HepG2 (cell line): ENCODE data around the gene ZNF445. TPM values are rescaled to one million over a fixed set of nuclear protein-coding genes. Genes with fewer than 3 reads are reported as not detected.

Source experiments
- PHF8 ChIP-seq: sonication (generic); formaldehyde crosslinking; IDR thresholded peaks from 2 replicates; pipeline ENCODE4 v1.5.0; 2020; ENCODE audit warnings: missing genetic modification reagents
- U2AF2 ChIP-seq: fragments of 200-400 bp; formaldehyde crosslinking; IDR thresholded peaks from 2 replicates; pipeline ENCODE4 v1.6.1; 2017; ENCODE audit warnings: low read depth, mild to moderate bottlenecking, low read length
- ZNF101 ChIP-seq: sonication (generic); formaldehyde crosslinking; IDR thresholded peaks from 2 replicates; pipeline ENCODE4 v1.4.0; 2020; ENCODE audit warnings: mild to moderate bottlenecking, low read depth, missing genetic modification reagents, borderline replicate concordance
- ZNF160 ChIP-seq: sonication (generic); formaldehyde crosslinking; IDR thresholded peaks from 2 replicates; pipeline ENCODE4 v1.8.0; 2022; ENCODE audit warnings: mild to moderate bottlenecking, inconsistent platforms, missing genetic modification reagents
- ZNF180 ChIP-seq: sonication (generic); formaldehyde crosslinking; IDR thresholded peaks from 2 replicates; pipeline ENCODE4 v1.4.0; 2020; ENCODE audit warnings: low read depth, missing genetic modification reagents, borderline replicate concordance
- ZNF205 ChIP-seq: IDR thresholded peaks from 2 replicates; pipeline ENCODE4 v1.6.1; 2018; ENCODE audit warnings: missing biosample characterization, missing genetic modification reagents
- ZNF569 ChIP-seq: sonication (generic); formaldehyde crosslinking; IDR thresholded peaks from 2 replicates; pipeline ENCODE4 v1.5.0; 2020; ENCODE audit warnings: mild to moderate bottlenecking, missing genetic modification reagents, moderate library complexity, borderline replicate concordance
- ZNF605 ChIP-seq: sonication (generic); formaldehyde crosslinking; IDR thresholded peaks from 2 replicates; pipeline ENCODE4 v1.8.0; 2022; ENCODE audit warnings: mild to moderate bottlenecking, missing genetic modification reagents
- ZNF614 ChIP-seq: IDR thresholded peaks from 2 replicates; pipeline ENCODE4 v1.6.1; 2018; ENCODE audit warnings: missing biosample characterization, missing genetic modification reagents, inconsistent platforms, borderline replicate concordance
- ZSCAN9 ChIP-seq: IDR thresholded peaks from 2 replicates; pipeline ENCODE4 v1.6.1; 2016; ENCODE audit warnings: borderline replicate concordance
- polyA plus RNA-seq, 8 experiments: library from polyadenylated mRNA; depleted of rRNA in 3 of 8; stranded (reverse) in 7 of 8; unstranded in 1 of 8; fragments of >200 nt; fragmentation: Illumina TruSeq in 4 of 8; extraction: Trizol in 4 of 8; gene quantifications; 2 replicates each; pipeline versions ENCODE4 v1.2.1 to v1.2.3, GENCODE V29; 2011 to 2016; ENCODE audit warnings: low read depth in 4 of 8, missing spikeins in 1 of 8, mixed read lengths in 1 of 8; ENCODE audit not compliant: insufficient read depth in 1 of 8
- total RNA-seq, 5 experiments: library from RNA; depleted of rRNA; stranded (reverse); fragments of >200 nt; fragmentation: Illumina TruSeq; extraction: Trizol; gene quantifications; 2 replicates each; pipeline ENCODE4 v1.2.3, GENCODE V29; 2016; ENCODE audit warnings: low read depth in 1 of 5
- TF ChIP-seq, protein P1 (sequence below): sonication (generic); formaldehyde crosslinking; IDR thresholded peaks from 2 replicates; pipeline ENCODE4 v1.4.0; 2020; ENCODE audit warnings: low read depth, missing genetic modification reagents
- TF ChIP-seq, protein P2 (sequence below): sonication (generic); formaldehyde crosslinking; IDR thresholded peaks from 2 replicates; pipeline ENCODE4 v1.8.1; 2023; ENCODE audit warnings: mild to moderate bottlenecking, inconsistent platforms, moderate library complexity, missing genetic modification reagents, borderline replicate concordance
- TF ChIP-seq, protein P3 (sequence below): sonication (generic); formaldehyde crosslinking; IDR thresholded peaks from 2 replicates; pipeline ENCODE4 v1.4.0; 2020; ENCODE audit warnings: missing genetic modification reagents, borderline replicate concordance
- TF ChIP-seq, protein P4 (sequence below): sonication (generic); formaldehyde crosslinking; IDR thresholded peaks from 2 replicates; pipeline ENCODE4 v1.5.0; 2020; ENCODE audit warnings: missing genetic modification reagents
- TF ChIP-seq, protein P5 (sequence below): sonication (generic); formaldehyde crosslinking; IDR thresholded peaks from 2 replicates; pipeline ENCODE4 v1.5.1; 2020; ENCODE audit warnings: missing genetic modification reagents, mild to moderate bottlenecking, borderline replicate concordance

ZNF445 gene
- total and polyA plus RNA-seq, 2 of the 13 experiments (the other 11 are each of a cell fraction or from before 2014, with no cell fraction given): 4.4 to 10.3 TPM

DNA sequence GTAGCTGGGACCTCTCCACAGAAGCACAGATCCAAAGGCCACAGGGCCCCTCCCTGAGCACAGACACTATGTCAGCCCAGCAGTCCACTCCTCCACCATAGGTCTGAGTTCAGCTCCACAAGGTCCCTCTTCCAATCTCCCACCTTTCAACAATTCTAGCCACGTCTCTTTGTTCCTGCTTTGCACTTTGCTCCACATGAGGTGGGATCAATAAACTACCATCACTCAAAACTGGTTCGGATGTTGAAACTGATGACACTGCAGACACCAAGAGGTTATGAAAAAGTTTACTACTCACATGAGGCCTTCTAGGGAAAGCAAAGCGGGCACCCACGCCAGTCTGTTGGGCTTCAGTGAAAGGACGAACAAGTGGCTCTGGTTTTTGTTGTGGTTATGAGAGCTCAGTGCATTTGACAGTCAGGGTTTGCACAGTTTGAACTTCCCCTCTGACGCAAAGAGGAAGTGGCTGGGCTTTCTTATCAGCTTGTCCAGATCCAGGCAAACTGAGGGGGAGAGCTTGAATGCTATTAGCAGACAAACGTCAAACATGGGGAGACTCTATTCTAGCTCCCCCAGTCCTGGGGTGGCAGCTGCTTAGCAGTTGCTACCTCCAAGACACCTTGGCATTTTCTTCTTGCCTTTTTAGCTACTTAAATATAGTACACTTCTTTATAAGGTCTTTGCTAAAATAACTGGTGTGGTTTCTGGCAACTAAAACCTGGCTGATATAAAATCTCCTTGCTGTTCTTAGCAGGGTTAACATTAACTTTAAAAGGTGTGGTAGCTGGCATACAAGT lies 37.8 kb downstream of the ZNF445 start (continued):
- TF ChIP-seq, protein P1, sequence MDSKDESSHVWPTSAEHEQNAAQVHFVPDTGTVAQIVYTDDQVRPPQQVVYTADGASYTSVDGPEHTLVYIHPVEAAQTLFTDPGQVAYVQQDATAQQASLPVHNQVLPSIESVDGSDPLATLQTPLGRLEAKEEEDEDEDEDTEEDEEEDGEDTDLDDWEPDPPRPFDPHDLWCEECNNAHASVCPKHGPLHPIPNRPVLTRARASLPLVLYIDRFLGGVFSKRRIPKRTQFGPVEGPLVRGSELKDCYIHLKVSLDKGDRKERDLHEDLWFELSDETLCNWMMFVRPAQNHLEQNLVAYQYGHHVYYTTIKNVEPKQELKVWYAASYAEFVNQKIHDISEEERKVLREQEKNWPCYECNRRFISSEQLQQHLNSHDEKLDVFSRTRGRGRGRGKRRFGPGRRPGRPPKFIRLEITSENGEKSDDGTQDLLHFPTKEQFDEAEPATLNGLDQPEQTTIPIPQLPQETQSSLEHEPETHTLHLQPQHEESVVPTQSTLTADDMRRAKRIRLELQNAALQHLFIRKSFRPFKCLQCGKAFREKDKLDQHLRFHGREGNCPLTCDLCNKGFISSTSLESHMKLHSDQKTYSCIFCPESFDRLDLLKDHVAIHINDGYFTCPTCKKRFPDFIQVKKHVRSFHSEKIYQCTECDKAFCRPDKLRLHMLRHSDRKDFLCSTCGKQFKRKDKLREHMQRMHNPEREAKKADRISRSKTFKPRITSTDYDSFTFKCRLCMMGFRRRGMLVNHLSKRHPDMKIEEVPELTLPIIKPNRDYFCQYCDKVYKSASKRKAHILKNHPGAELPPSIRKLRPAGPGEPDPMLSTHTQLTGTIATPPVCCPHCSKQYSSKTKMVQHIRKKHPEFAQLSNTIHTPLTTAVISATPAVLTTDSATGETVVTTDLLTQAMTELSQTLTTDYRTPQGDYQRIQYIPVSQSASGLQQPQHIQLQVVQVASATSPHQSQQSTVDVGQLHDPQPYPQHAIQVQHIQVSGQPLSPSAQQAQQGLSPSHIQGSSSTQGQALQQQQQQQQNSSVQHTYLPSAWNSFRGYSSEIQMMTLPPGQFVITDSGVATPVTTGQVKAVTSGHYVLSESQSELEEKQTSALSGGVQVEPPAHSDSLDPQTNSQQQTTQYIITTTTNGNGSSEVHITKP (CRISPR knock-in tag): 0 out of 2 replicates have a peak, but pooled peaks have one; percentile 28
- TF ChIP-seq ZNF569 (CRISPR knock-in tag) (no peak), ZNF614 (CRISPR knock-in tag) (peak; percentile 78; the same call in 1 of the 2 replicates), U2AF2 (no peak), ZNF180 (CRISPR knock-in tag) (no peak), ZNF205 (CRISPR knock-in tag) (peak; percentile 70; the same call in 1 of the 2 replicates), ZNF160 (CRISPR knock-in tag) (peak; percentile 89), ZNF605 (peak; percentile 89), ZNF101 (no peak), ZSCAN9 (no peak; the same call in 1 of the 2 replicates), PHF8 (CRISPR knock-in tag) (0 out of 2 replicates have a peak, but pooled peaks have one; percentile 25)
- TF ChIP-seq, protein P2, sequence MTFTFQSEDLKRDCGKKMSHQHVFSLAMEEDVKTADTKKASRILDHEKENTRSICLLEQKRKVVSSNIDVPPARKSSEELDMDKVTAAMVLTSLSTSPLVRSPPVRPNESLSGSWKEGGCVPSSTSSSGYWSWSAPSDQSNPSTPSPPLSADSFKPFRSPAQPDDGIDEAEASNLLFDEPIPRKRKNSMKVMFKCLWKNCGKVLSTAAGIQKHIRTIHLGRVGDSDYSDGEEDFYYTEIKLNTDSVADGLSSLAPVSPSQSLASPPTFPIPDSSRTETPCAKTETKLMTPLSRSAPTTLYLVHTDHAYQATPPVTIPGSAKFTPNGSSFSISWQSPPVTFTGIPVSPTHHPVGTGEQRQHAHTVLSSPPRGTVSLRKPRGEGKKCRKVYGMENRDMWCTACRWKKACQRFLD (CRISPR knock-in tag): no peak
- TF ChIP-seq, protein P3, sequence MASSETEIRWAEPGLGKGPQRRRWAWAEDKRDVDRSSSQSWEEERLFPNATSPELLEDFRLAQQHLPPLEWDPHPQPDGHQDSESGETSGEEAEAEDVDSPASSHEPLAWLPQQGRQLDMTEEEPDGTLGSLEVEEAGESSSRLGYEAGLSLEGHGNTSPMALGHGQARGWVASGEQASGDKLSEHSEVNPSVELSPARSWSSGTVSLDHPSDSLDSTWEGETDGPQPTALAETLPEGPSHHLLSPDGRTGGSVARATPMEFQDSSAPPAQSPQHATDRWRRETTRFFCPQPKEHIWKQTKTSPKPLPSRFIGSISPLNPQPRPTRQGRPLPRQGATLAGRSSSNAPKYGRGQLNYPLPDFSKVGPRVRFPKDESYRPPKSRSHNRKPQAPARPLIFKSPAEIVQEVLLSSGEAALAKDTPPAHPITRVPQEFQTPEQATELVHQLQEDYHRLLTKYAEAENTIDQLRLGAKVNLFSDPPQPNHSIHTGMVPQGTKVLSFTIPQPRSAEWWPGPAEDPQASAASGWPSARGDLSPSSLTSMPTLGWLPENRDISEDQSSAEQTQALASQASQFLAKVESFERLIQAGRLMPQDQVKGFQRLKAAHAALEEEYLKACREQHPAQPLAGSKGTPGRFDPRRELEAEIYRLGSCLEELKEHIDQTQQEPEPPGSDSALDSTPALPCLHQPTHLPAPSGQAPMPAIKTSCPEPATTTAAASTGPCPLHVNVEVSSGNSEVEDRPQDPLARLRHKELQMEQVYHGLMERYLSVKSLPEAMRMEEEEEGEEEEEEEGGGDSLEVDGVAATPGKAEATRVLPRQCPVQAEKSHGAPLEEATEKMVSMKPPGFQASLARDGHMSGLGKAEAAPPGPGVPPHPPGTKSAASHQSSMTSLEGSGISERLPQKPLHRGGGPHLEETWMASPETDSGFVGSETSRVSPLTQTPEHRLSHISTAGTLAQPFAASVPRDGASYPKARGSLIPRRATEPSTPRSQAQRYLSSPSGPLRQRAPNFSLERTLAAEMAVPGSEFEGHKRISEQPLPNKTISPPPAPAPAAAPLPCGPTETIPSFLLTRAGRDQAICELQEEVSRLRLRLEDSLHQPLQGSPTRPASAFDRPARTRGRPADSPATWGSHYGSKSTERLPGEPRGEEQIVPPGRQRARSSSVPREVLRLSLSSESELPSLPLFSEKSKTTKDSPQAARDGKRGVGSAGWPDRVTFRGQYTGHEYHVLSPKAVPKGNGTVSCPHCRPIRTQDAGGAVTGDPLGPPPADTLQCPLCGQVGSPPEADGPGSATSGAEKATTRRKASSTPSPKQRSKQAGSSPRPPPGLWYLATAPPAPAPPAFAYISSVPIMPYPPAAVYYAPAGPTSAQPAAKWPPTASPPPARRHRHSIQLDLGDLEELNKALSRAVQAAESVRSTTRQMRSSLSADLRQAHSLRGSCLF (CRISPR knock-in tag): no peak
- TF ChIP-seq, protein P4, sequence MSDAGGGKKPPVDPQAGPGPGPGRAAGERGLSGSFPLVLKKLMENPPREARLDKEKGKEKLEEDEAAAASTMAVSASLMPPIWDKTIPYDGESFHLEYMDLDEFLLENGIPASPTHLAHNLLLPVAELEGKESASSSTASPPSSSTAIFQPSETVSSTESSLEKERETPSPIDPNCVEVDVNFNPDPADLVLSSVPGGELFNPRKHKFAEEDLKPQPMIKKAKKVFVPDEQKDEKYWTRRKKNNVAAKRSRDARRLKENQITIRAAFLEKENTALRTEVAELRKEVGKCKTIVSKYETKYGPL (CRISPR knock-in tag): peak; percentile 34; the same call in 1 of the 2 replicates
- TF ChIP-seq, protein P5, sequence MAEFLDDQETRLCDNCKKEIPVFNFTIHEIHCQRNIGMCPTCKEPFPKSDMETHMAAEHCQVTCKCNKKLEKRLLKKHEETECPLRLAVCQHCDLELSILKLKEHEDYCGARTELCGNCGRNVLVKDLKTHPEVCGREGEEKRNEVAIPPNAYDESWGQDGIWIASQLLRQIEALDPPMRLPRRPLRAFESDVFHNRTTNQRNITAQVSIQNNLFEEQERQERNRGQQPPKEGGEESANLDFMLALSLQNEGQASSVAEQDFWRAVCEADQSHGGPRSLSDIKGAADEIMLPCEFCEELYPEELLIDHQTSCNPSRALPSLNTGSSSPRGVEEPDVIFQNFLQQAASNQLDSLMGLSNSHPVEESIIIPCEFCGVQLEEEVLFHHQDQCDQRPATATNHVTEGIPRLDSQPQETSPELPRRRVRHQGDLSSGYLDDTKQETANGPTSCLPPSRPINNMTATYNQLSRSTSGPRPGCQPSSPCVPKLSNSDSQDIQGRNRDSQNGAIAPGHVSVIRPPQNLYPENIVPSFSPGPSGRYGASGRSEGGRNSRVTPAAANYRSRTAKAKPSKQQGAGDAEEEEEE (CRISPR knock-in tag): no peak
